Breast epithelium (tissue), 4 donors: ENCODE results near the gene ANKRA2. TPM values are rescaled to one million over a fixed set of nuclear protein-coding genes. Genes with fewer than 3 reads are reported as not detected.

Experiments
- DNase-seq, 2 donors: peaks; one replicate each; pipeline ENCODE4 v3.0.0-alpha.2; 2019; ENCODE audit warnings: low spot score in 2 of 2
- H3K27ac ChIP-seq, 2 donors: fragments of 200-600 bp; sonication (generic) in 1 of 2; one replicate each; pipeline ENCODE4 v1.5.1; 2016 to 2019; ENCODE audit warnings: mild to moderate bottlenecking in 1 of 2
- H3K27me3 ChIP-seq, 2 donors: fragments of 200-600 bp; sonication (generic) in 1 of 2; one replicate each; pipeline versions ENCODE4 v1.5.1 to v1.6.0; 2017 to 2019; ENCODE audit warnings: control low read depth in 1 of 2, mild to moderate bottlenecking in 1 of 2
- H3K36me3 ChIP-seq: fragments of 200-600 bp; one replicate; pipeline ENCODE4 v1.5.1; 2019
- H3K4me1 ChIP-seq, 2 donors: fragments of 200-600 bp; sonication (generic); one replicate each; pipeline ENCODE4 v1.5.1; 2016 to 2019; ENCODE audit warnings: control low read depth in 1 of 2
- H3K4me3 ChIP-seq, 3 donors: fragments of 200-600 bp; sonication (generic); 1 replicate in 2 of 3; 2 replicates in 1 of 3; pipeline ENCODE4 v1.5.1; 2016 to 2019; ENCODE audit warnings: mild to moderate bottlenecking in 3 of 3, moderate library complexity in 2 of 3
- H3K9me3 ChIP-seq, 2 donors: fragments of 200-600 bp; sonication (generic) in 1 of 2; one replicate each; pipeline ENCODE4 v1.5.1; 2016 to 2019; ENCODE audit warnings: control low read depth in 1 of 2
- CTCF ChIP-seq, 3 donors: fragments of 450-650 bp; IDR thresholded peaks; one replicate each; pipeline ENCODE4 v1.5.1; 2016 to 2017; ENCODE audit warnings: antibody characterized with exemption in 3 of 3, mild to moderate bottlenecking in 3 of 3, moderate library complexity in 3 of 3
- POLR2A ChIP-seq: fragments of 450-650 bp; IDR thresholded peaks from one replicate; pipeline ENCODE4 v1.6.1; 2016; ENCODE audit warnings: antibody characterized with exemption, mild to moderate bottlenecking, moderate library complexity
- POLR2AphosphoS5 ChIP-seq, 3 donors: sonication (generic); formaldehyde crosslinking; IDR thresholded peaks; one replicate each; pipeline ENCODE4 v1.6.1; 2017; ENCODE audit warnings: antibody characterized with exemption in 3 of 3
- intact Hi-C: fragments of 100-400 bp; cut with DNase I; formaldehyde crosslinking; loops from one replicate; pipeline ENCODE4 v1.15.1; 2023; ENCODE audit warnings: low total_unique reads
- total RNA-seq, 3 donors: library from RNA; depleted of rRNA; stranded (reverse); fragments of >200 nt; gene quantifications; one replicate each; pipeline ENCODE4 v1.1.0, GENCODE V29; 2016

ANKRA2 gene
- total RNA-seq, 3 donors from 2014 or later = 28.8 to 83.9 (median 44.2) TPM

- Histone ChIP-seq H3K9me3 (no peaks in the 10 kb centered on the region), H3K27me3 (no peaks in the 10 kb centered on the region), H3K4me3 (no peak overlapping the region), H3K27ac (no peak overlapping the region), H3K36me3 (no peaks in the 10 kb centered on the region), H3K4me1 (no peaks in the 10 kb centered on the region)
- TF ChIP-seq POLR2AphosphoS5 (IDR thresholded peaks at IDR 0.05) (no peak), CTCF (IDR thresholded peaks at IDR 0.05) (no peak), POLR2A (no peak)
- no peak for DNase-seq
- intact Hi-C loops = no loop called here
These were observed 27.1 kb upstream of the ANKRA2 start for GRCh38 chr5:73592551-73592950.

- H3K36me3 ChIP-seq = no peaks in the 10 kb centered on the region
- DNase-seq = no peak
- H3K4me3 ChIP-seq = no peak overlapping the region
- H3K27me3 ChIP-seq = no peaks in the 10 kb centered on the region
- TF ChIP-seq POLR2AphosphoS5 (IDR thresholded peaks at IDR 0.05) (no peak), POLR2A (no peak), CTCF (IDR thresholded peaks at IDR 0.05) (no peak)
- no peak overlapping the region for H3K27ac ChIP-seq
- H3K4me1 ChIP-seq = no peaks in the 10 kb centered on the region
- intact Hi-C loops = no loop called here
- no peaks in the 10 kb centered on the region for H3K9me3 ChIP-seq
These were observed 26.5 kb upstream of the ANKRA2 start for GRCh38 chr5:73591698-73592501.

GRCh38 chr5:73591102-73591695, 25.8 kb upstream of the ANKRA2 start:
- H3K27ac ChIP-seq = no peak overlapping the region
- H3K9me3 ChIP-seq = no peaks in the 10 kb centered on the region
- TF ChIP-seq POLR2A (no peak), POLR2AphosphoS5 (IDR thresholded peaks at IDR 0.05) (no peak), CTCF (IDR thresholded peaks at IDR 0.05) (peak; percentile 88 to 92 (median 89))
- H3K27me3 ChIP-seq = no peaks in the 10 kb centered on the region
- peak in 1 of 2 donors; percentile 27 for DNase-seq
- intact Hi-C loops = no loop called here
- no peaks in the 10 kb centered on the region for H3K36me3 ChIP-seq
- H3K4me1 ChIP-seq = no peaks in the 10 kb centered on the region
- H3K4me3 ChIP-seq = no peak overlapping the region

GRCh38 chr5:73587923-73588322, 22.5 kb upstream of the ANKRA2 start:
- intact Hi-C loops = no loop called here
- H3K27ac ChIP-seq = no peak overlapping the region
- DNase-seq = no peak

More at GRCh38 chr5:73587923-73588322, 22.5 kb upstream of the ANKRA2 start:
- H3K4me3 ChIP-seq = no peak overlapping the region
- no peaks in the 10 kb centered on the region for H3K27me3 ChIP-seq
- H3K36me3 ChIP-seq = no peaks in the 10 kb centered on the region
- H3K9me3 ChIP-seq = no peaks in the 10 kb centered on the region
- no peaks in the 10 kb centered on the region for H3K4me1 ChIP-seq
- TF ChIP-seq CTCF (IDR thresholded peaks at IDR 0.05) (no peak), POLR2AphosphoS5 (IDR thresholded peaks at IDR 0.05) (no peak), POLR2A (no peak)
